ENCODE measurements around the gene EVL. TPM values are rescaled to one million over a fixed set of nuclear protein-coding genes. Genes with fewer than 3 reads are reported as not detected.

Gene EVL
- total and polyA plus RNA-seq, 2 donors (not counting 3 experiments of a cell fraction or from before 2014, with no cell fraction given) = 34.6 to 62.5 TPM

GRCh38 chr14:100078997-100079725 lies 13.9 kb downstream of the EVL start:
- DNase-seq (ENCODE audit: low read depth, low spot score) (peak; percentile 9), FAIRE-seq (no peak)
- Histone ChIP-seq H3K79me2 (ENCODE audit: control insufficient read depth, insufficient read depth, low read length) (no peaks in the 10 kb centered on the region), H3K27ac (ENCODE audit: insufficient read depth, low read depth, low read length) (no peak overlapping the region), H4K20me1 (replicated peaks; ENCODE audit: control insufficient read depth, extremely low read depth, insufficient read depth, low read length) (no peaks in the 10 kb centered on the region), H3K9me3 (replicated peaks; ENCODE audit: control insufficient read depth, insufficient read depth, low read length) (no peaks in the 10 kb centered on the region), H3K4me1 (ENCODE audit: control insufficient read depth, extremely low read depth, insufficient read depth, low read length) (no peaks in the 10 kb centered on the region), H2AFZ (ENCODE audit: low read depth, low read length) (no peak overlapping the region), H3K9ac (replicated peaks; ENCODE audit: extremely low read depth, insufficient read depth, low read length) (no peak overlapping the region), H3K36me3 (ENCODE audit: control insufficient read depth in 2 of 2, extremely low read depth in 1 of 2, insufficient read depth in 2 of 2, low read length in 2 of 2) (no peaks in the 10 kb centered on the region), H3K9me1 (replicated peaks; ENCODE audit: control insufficient read depth, extremely low read depth, insufficient read depth, low read length) (no peaks in the 10 kb centered on the region), H3K4me2 (ENCODE audit: insufficient read depth, low read length) (no peak overlapping the region), H3K4me3 (replicated peaks in 1 of 3; ENCODE audit: insufficient read depth in 1 of 3, low read depth in 1 of 3, low read length in 3 of 3) (no peak overlapping the region), H3K27me3 (ENCODE audit: control insufficient read depth in 2 of 2, insufficient read depth in 2 of 2, low read length in 2 of 2) (no peaks in the 10 kb centered on the region)
- TF ChIP-seq MYC (IDR thresholded peaks at IDR 0.05; ENCODE audit: low read depth, low read length) = no peak
- no peak for TF ChIP-seq GATA2 (IDR thresholded peaks at IDR 0.05; ENCODE audit: insufficient read depth, insufficient read length, low read depth, low read length)
- no peak for TF ChIP-seq MAX (IDR thresholded peaks at IDR 0.05; ENCODE audit: insufficient read depth, insufficient read length)
- no peak for TF ChIP-seq EZH2 (IDR thresholded peaks at IDR 0.05; ENCODE audit: borderline replicate concordance, low read depth, low read length, severe bottlenecking)
- TF ChIP-seq POLR2A (IDR thresholded peaks at IDR 0.05; ENCODE audit: low read depth, low read length) = no peak
- TF ChIP-seq FOS (IDR thresholded peaks at IDR 0.05; ENCODE audit: borderline replicate concordance, insufficient read depth, low read length) = no peak
- no TSS peak for BruUV-seq (replicated peaks)
- dilution Hi-C loops (cut with MboI; ENCODE audit: extremely low pct_ligation_motif_present, low sequenced_read_pairs) (no loop called here), intact Hi-C loops (cut with micrococcal nuclease) (no loop called here)
- POLR2A ChIA-PET = no interaction called here
- CTCF ChIA-PET = no interaction called here

DNA sequence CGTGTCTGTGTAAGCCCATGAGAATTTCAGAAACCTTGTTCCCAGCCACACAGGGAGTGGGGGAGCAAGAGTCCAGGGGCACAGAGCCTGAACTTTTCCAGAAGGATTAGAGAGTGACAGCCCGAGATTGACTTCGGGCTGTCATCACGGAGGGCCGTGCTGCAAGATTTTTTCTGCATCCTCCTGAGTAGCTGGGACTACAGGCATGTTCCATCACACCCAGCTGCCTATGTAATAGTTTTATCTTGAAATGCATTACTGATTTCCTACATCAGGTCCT lies 14.4 kb downstream of the EVL start:
- TF ChIP-seq POLR2A (IDR thresholded peaks at IDR 0.05; ENCODE audit: low read depth, low read length) (no peak), FOS (IDR thresholded peaks at IDR 0.05; ENCODE audit: borderline replicate concordance, insufficient read depth, low read length) (no peak), MAX (IDR thresholded peaks at IDR 0.05; ENCODE audit: insufficient read depth, insufficient read length) (no peak), POLR2AphosphoS5 (IDR thresholded peaks at IDR 0.05; ENCODE audit: insufficient read depth, low read depth, low read length) (no peak), EZH2 (IDR thresholded peaks at IDR 0.05; ENCODE audit: borderline replicate concordance, low read depth, low read length, severe bottlenecking) (no peak), JUN (IDR thresholded peaks at IDR 0.05; ENCODE audit: borderline replicate concordance, insufficient read depth, insufficient read length, low read depth) (no peak), GATA2 (IDR thresholded peaks at IDR 0.05; ENCODE audit: insufficient read depth, insufficient read length, low read depth, low read length) (no peak), MYC (IDR thresholded peaks at IDR 0.05; ENCODE audit: low read depth, low read length) (no peak)
- TF ChIP-seq, protein P1, sequence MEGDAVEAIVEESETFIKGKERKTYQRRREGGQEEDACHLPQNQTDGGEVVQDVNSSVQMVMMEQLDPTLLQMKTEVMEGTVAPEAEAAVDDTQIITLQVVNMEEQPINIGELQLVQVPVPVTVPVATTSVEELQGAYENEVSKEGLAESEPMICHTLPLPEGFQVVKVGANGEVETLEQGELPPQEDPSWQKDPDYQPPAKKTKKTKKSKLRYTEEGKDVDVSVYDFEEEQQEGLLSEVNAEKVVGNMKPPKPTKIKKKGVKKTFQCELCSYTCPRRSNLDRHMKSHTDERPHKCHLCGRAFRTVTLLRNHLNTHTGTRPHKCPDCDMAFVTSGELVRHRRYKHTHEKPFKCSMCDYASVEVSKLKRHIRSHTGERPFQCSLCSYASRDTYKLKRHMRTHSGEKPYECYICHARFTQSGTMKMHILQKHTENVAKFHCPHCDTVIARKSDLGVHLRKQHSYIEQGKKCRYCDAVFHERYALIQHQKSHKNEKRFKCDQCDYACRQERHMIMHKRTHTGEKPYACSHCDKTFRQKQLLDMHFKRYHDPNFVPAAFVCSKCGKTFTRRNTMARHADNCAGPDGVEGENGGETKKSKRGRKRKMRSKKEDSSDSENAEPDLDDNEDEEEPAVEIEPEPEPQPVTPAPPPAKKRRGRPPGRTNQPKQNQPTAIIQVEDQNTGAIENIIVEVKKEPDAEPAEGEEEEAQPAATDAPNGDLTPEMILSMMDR (IDR thresholded peaks at IDR 0.05; ENCODE audit: extremely low read depth in 1 of 2, insufficient read depth in 1 of 2, low read depth in 1 of 2, low read length in 2 of 2) = no peak
- H3K79me2 ChIP-seq (ENCODE audit: control insufficient read depth, insufficient read depth, low read length) = no peaks in the 10 kb centered on the region
- no peak overlapping the region for H2AFZ ChIP-seq (ENCODE audit: low read depth, low read length)
- no peaks in the 10 kb centered on the region for H3K4me1 ChIP-seq (ENCODE audit: control insufficient read depth, extremely low read depth, insufficient read depth, low read length)
- no peaks in the 10 kb centered on the region for H3K9me1 ChIP-seq (replicated peaks; ENCODE audit: control insufficient read depth, extremely low read depth, insufficient read depth, low read length)
- H3K9ac ChIP-seq (replicated peaks; ENCODE audit: extremely low read depth, insufficient read depth, low read length) = no peak overlapping the region
- intact Hi-C loops (cut with micrococcal nuclease) (no loop called here), dilution Hi-C loops (cut with MboI; ENCODE audit: extremely low pct_ligation_motif_present, low sequenced_read_pairs) (no loop called here)
- BruUV-seq (replicated peaks) = no TSS peak
- no peaks in the 10 kb centered on the region for H3K36me3 ChIP-seq (ENCODE audit: control insufficient read depth in 2 of 2, extremely low read depth in 1 of 2, insufficient read depth in 2 of 2, low read length in 2 of 2)
- POLR2A ChIA-PET = no interaction called here
- no peaks in the 10 kb centered on the region for H3K27me3 ChIP-seq (ENCODE audit: control insufficient read depth in 2 of 2, insufficient read depth in 2 of 2, low read length in 2 of 2)
- H3K27ac ChIP-seq (ENCODE audit: insufficient read depth, low read depth, low read length) = no peak overlapping the region
- no peaks in the 10 kb centered on the region for H3K9me3 ChIP-seq (replicated peaks; ENCODE audit: control insufficient read depth, insufficient read depth, low read length)
- no peak overlapping the region for H3K4me2 ChIP-seq (ENCODE audit: insufficient read depth, low read length)
- H3K4me3 ChIP-seq (replicated peaks in 1 of 3; ENCODE audit: insufficient read depth in 1 of 3, low read depth in 1 of 3, low read length in 3 of 3) = no peak overlapping the region
- CTCF ChIA-PET = interaction anchor here (1.0 kb wide), 1 partner anchor 8 kb away, joined by 4 read pairs; no protein-coding TSS in a partner anchor
- FAIRE-seq = no peak
- no peak for DNase-seq (ENCODE audit: low read depth, low spot score)
- H4K20me1 ChIP-seq (replicated peaks; ENCODE audit: control insufficient read depth, extremely low read depth, insufficient read depth, low read length) = no peaks in the 10 kb centered on the region

All from endothelial cell of umbilical vein (primary cell).